ENCODE measurements around the gene CHML.
A peak's percentile ranks its signal among the peaks of the same experiment; 100 is the strongest.

Gene CHML

DNA sequence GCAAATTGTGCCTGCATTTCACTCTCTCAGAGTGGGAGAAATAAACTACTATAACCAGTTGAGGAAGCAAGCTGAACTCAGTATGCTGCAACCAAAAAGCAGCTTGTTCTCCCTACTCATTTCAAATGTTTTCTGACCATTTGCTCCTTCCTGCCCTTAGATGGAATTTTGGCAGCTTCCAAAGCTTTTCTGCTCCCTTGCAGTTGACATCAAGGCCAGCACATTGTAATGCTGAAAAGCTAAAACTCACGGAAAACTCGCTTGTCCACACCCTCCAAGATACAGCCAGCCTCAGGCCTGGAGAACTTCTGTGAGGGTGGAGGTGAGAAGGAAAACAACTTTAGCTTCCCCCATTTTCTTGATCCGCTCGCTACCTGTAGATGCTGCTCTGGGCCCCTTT lies 5.0 kb upstream of the CHML start:
- no peak for DNase-seq

DNA sequence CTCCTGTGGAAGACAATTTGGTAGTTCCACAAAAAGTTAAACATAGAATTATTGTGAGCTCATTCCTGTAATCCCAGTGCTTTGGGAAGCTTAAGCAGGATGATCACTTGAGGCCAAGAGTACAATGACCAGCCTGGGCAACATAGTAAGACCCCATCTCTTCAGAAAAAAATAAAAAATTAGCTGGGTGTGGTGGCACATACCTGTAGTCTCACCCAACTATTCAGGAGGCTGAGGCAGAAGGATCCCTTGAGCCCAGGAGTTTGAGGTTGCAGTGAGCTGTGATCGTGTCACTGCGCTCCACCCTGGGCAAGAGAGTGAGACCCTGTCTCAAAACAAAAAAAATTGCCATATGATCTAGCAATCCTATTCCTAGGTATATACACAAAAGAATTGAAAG lies 4.1 kb upstream of the CHML start:
- no peak for DNase-seq

DNA sequence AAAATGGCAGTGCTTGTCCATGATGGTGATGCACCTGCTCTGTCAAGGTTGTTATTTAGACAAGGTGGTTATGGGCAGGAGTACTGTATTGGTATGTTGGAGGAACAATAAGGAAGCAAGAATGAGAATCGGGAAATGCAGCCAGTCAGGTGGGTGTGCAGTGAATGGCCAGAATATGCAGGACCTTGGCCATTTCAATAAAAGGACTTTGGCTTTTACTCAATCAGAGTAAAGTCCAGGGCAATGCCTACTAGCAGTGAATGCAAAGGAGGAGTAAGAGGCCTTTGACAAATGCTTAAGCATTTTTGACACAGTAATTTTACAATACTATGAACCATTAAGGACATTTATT lies 2.4 kb upstream of the CHML start:
- DNase-seq: no peak

DNA sequence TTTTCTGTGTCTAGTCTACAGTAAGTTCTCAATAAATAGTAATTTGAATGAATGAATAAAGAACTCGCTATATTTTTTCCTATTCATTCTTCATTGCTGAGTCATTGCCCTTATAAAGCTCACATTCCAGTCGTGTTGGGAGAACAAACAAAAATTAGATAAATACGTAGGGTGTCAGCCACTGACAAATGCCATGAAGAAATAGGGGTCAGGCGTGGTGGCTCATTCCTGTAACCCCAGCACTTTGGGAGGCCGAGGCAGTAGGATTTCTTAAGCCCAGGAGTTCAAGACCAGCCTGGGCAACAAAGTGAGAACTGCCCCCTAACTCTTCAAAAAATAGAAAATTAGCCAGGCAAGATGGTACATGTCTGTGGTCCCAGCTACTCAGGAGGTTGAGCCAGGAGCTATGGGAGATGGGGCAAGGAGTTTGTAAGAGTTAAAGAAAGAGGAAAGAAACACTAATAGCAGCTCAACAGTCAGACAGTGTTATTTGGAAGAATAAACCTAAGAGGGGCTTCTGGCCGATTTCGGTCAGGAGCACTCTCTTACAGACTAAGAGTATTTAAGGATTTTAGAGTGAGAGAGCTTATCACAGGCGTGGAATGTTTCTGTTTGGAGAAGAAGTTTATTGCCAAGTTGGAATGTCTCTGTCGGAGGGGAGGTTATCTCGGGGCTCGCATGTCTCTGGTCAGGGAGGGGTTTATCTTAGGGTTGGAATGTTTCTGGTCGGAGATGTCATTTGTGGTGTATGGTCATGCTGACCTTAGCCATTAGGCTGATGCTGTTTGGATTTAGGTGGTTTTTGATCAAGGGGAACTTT lies 1.8 kb upstream of the CHML start:
- no peak for DNase-seq

DNA sequence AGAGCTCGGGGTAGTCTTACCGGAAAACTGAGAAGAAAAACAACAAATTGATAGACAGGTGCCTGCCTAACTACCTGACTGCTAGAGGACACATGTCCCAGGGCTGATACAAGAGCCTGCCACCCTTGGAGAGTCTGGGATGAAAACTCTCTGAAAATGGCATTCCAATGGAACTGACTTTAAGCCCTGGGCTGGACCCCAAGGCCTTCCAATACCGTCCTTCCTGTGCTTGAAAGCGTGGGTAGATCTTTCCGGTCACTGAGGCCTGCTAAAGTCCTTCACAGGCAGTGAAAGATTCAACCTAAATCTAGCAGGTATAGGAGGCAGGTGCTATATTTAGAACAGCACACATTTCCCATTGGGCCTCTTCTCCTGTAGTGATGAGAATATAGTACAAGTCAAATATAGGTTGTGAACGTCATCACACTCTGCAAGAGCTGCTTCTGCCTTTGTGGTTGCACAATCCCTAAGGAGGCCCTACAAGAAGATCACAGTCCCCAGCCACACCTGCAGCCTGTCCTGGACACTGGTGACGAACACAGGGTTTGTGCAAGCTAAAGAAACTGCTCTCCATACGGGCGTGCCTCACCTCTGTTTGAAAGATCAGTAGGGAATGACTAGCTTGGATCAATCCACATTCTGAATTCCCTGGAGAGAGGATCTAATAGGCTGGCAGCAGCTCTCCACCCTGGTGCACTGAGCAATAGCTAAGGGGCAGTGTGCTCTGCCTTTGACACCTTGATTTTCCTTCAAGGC lies 876 bp upstream of the CHML start:
- peak in 1 of 56 donors; percentile 6 for DNase-seq

DNA sequence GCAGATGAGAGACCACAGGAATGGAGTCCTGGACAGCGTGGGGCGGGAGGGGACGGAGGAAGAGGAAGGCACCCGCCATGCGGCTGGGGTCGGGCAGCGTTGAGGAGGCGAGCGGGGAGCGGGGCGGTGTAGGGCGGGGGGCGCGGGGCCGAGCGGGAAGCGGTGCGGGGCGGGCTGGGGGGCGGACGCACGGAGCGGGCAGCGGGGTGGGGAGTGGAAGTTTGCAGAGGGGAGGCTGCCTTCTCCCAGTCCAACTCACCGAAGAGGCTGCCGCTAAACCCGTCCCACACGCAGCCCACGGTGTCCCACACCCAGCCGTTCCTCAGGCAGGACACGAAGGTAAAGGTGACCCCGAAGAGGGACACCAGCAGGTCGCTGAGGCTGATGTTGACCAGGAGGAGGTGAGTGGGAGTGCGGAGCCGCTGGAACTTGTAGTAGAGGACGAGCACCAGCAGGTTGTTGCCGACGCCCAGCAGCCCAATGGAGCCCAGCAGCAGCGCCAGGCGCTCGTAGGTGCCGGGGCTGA lies 483 bp downstream of the CHML start:
- DNase-seq: peak in 22 of 56 donors; percentile 13 to 60 (median 36)

DNA sequence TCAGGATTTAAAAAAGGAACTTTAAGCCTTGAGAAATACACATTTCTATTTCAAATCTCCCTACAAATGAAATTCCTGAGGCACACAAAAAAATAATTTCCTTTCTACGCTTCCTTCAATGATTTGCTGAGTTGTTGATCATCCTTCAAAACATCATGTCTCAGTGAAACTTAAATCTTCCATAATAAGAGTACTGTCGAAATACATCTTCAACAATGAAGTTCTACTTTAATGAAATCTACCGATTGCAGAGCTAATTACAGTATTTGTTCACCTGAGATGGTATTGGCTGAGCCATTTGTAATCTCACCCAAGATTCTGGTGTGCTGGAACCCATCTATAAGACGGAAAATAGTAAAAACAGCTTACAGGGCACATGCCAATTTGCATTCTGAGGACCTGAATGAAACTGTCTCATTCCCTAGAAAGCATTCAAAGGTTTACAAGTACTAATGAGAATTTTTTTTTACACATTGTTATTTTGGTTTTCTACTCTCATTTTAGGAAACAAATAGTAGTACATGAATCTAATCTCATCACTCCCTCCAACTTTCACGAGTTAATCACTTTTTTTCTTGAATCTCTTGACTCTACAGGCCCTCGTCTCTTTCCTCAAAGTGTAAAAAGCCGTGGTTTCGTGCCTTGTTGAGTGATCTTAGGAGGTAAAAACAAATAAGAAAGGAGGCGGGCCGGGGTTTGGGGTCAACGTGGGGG lies 1.1 kb downstream of the CHML start:
- DNase-seq: no peak

DNA sequence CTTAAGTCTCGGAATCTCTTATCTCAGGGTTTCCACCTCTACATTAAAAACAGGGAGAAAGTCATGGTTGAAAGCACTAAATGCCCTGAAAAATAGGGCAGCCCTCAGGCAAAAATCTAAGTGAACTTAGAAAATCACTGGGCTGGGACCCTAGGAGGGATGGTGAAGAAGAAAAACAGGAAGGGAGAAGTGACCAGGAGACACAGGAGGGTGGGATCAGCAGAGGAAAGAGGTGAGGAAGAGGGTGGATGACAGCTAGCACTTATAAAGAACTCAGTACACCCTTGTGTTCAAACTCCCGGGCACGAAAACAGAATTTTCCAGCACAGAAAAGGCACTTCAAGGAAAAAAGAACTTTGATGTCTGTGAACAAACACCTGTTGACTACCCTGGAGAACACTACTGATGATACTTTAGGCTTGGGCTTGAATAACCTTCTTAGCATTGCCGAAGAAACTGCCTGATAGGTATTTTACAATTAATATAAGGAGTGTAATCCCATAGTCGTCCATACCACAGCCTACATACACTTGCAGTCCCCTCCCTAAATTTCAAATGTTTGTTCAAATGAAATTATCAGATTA lies 2.0 kb downstream of the CHML start:
- no peak for DNase-seq

DNA sequence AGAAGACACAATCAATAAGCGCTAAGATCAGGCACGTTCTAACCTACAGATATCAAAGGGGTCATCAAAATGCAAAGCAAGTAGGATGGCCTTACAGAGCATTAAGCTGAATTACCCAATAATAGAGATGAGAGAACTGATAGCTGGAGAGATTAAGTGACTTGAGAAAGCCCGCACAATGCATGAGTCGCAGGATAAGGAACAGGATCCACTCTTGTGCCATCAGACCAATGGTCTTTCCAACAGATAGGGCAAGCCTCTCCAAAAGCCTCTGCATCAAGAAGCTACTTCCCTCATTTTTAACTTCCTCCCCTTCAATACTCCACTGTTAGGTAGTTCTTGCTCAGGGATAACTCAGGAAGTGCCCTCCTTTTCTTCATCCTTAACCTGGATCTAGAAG lies 2.6 kb downstream of the CHML start:
- DNase-seq: no peak

DNA sequence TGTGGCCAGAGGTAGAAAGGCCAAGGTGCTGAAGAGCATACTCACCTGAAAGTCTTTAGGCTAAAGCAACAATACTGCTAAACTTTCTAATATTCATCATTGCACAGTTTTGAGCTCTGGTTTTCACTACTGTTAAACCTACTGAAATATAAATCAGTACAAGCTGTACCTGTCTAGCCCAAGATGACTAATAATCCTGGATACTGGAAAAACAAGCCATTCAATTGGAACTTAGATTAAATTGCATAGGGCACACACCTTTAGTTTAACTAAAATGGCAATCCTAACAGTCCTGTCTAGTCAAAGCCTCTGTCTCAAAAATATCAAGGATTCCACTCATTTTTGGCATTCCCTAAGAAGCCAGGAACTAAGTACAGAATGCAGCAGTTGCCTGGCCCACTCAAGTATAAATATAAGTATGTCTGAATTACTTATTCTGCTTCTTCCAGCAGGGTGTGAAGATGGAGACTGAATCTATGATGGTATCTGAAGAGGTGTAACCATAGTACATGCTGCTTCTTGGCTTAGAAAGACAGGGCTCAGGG lies 3.1 kb downstream of the CHML start:
- DNase-seq: no peak

DNA sequence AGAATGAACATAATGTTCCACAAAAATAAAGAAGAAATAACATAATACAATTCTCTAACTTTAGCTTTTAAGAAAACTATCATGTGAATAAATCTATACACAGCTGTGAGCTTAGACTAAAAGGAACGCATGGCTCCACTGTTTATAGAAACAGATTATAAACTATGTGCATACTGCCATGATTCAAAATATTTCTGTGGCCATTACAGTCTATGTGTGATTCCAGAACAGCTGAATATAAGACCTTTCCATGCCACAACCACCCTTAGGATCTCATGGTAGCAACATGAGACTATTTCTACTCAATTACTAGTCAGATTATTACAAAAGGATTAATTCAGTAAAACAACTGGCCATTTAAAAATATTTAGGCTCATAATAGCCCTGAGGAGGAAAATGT lies 3.9 kb downstream of the CHML start:
- no peak for DNase-seq

DNA sequence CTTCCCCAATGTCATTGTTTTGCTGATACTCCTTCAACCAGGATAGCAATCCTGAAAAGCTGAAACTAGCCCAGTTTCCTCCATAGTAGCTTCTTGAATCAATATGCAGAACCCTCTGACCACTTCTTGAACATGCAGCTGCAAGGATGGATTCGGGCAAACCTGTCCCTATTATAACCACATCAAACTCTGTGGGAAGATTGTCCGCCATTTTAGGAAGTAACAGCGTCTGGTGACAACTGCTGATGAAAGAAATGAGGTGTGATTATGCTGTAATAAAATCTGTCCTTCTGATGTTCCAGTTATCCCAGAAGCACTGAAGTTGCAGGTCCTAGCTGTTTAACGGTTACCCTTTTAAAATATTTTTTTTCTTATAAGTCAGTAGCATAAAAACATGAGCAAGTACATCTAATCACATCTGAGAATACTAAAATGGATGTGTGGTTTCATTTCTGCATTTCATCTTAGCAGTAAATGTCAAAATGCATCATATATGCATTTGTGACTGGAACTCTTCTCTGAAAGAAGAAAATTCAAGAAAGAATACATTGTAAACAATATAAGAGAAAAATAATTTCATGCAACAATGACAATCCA lies 4.5 kb downstream of the CHML start:
- no peak for DNase-seq

DNA sequence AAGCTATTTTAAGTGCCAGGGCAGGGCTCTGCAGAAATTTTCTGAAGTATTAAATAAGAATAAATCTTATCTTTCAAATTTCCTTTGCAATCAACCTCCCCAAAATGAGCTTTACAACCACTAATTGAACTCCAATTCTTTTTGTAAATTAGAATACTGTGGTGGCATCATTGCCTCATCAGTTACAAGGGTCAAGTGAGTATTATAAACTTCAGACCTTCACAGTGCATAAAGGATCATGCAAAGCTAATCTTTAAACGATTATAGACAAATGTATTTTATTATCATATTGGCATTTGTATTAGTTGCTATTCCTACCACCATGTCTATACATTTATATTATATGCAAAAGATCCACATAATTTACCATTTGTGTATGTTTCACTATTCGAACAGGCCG lies 7.2 kb downstream of the CHML start:
- no peak for DNase-seq

DNA sequence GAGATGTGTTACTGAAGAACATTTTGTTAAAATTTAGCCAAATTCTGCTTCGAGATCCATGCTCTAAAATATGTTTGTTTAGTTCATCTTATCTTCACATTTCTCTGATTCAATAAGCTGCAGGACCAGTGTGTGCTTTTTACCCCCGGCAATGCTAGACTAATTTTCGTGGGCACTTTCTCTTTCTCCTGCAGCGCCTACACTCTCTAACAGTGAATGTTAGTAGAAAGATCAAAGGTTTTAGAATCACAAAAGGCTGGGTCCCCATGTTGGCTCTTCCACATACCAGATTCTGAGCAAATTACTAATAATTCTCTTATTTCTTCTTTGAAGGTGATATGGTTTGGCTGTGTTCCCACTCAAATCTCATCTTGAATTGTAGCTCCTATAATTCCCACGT lies 8.5 kb downstream of the CHML start:
- no peak for DNase-seq

DNA sequence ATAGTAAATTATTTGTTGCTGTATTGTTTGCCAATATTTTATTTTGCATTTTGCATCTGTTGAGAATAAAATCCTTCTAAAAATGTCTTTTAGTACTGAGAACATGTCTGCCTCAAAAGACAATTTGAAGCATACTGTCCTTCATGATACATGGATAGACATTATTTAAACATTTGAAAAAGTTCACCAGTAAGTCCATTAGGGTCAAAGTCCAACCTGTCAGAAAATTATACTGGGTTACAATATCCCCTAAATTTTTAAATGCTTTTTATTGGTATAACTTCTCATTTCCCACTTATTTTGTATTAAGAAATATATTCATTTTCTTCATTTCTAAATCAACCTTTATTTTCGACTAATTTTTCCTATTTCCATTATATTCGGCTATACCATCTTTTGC lies 9.3 kb downstream of the CHML start:
- DNase-seq: no peak

DNA sequence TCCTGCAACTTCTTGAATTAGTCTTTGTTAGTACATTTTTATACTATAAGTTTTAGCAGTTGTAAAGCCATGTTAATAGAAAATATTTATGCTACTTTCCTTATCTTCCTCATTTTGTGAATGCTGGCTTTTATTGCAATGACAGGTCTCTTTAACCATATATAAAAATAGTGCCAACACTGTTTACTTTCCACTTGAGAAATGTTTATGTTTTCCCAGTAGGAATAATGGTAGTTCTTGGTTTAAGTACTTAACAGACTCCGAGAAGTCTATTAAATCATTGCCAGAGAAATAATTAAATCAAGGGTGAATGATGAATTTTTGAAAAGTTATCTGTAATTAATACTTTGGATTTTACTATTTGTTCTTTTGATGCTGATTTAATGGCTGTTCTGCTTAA lies 9.7 kb downstream of the CHML start:
- DNase-seq: no peak

DNA sequence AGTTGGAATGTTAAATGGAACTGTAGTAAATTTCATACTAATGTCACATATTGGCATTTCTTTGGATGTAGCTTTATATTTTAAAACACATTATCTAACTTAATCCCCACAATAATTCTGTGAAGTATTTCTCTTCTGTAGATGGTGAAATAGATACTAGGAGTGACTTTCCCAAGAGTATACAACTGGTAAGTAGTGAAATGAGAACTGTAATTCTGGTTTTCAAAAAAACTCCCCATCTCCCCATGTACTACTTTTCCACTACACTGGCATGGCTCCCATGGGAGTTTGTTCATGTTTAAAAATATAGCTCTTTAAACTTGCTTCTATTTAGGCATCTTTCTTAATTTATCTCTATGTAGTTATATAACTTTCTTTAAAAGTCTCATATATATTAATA lies 10.2 kb downstream of the CHML start:
- DNase-seq: no peak

DNA sequence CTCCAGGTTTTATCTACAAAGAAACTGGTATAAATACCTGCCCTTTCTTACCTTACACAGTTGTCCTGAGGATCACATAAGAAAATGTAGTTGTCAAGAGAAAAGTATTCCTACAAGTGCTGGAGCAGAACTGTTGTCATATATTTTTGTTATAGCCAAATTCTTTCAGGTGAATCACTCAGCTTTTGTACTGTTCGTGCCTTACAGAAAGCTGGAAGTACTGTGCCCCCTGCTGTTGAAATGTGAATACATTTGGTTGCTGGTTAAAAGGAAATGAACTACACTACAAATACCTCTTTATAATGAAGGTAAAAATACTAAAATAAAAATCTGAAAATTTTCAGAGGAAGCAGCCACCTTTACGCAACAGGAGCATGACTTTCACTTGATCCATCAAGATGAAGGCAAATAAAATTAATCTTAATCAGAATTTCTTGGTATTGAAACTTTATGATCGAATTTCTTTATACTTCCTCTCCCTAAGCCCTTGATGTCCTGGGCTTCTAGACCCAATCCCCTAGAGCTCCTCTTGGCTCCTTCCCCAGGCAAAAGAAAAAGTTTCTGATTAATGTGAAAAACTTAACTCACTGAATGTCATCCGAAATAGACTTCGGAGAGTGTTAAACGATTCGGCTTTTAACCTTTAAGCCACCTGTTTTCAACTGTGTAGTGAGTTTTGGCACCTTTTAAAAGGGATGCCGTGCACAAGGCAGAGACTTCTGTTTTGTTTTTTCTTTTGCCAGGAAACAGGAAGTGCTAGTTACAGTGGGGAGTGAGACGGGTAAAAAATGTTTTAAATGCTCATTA lies 12.5 kb downstream of the CHML start:
- DNase-seq: peak in 4 of 56 donors; percentile 2 to 14 (median 6)

DNA sequence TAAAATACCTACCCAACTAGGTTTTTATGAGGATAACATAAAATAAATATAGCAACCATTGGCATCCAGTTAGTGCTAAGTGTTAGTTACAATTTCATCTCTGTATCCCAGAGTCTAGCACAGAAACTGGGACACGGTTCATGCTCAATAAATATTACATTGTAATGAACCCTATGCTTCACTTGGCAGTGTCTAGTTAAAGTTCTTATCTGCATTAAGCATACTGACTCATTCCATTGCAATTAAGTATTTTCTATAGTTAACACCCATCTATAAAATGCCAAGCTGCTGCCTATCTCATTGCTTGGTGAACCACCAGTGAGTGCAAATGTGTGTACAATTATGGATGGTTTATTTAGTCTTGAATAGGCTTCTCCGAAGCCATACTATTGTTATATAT lies 15.2 kb downstream of the CHML start:
- DNase-seq: no peak

DNA sequence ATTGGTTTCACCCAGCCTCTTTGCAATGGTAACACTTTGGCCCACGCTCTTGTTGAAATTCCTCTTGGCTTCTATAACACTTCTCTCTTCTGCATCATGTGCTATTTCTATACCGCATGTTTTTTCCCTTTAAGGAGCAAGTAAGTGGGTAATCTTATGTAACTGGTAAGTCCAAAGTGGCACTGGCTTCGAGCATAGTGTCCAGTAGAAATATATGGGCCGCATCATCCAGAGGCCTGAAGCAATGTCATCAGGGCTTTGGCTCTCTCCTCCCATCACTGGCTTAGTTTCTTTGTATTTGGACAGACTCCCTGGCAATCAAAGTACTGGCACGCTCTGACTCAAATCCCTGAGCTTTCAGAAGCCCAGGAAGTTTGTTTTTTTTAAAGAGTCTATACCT lies 17.5 kb downstream of the CHML start:
- no peak for DNase-seq

Data from nucleus accumbens (tissue), 56 donors.